BE2C (cell line): ENCODE measurements around the gene EHD1.

Experiments
- DNase-seq: peaks from one replicate; pipeline ENCODE4 v3.0.0-alpha.2; 2020
- H3K27me3 ChIP-seq: fragments of 250-450 bp; sonication (Bioruptor Pico); 2 replicates; pipeline ENCODE4 v1.5.1; 2020; ENCODE audit warnings: mild to moderate bottlenecking
- H3K36me3 ChIP-seq: fragments of 250-450 bp; sonication (Bioruptor Pico); 2 replicates; pipeline ENCODE4 v1.5.1; 2020; ENCODE audit warnings: mild to moderate bottlenecking
- H3K4me1 ChIP-seq: fragments of 250-450 bp; sonication (Bioruptor Pico); 2 replicates; pipeline ENCODE4 v1.5.1; 2020
- H3K4me3 ChIP-seq: 2 replicates; pipeline ENCODE4 v1.5.1; 2011; ENCODE audit warnings: low read depth, low read length
- H3K9me3 ChIP-seq: fragments of 250-450 bp; sonication (Bioruptor Pico); 2 replicates; pipeline ENCODE4 v1.5.1; 2020
- TF ChIP-seq, protein P1 (sequence below): IDR thresholded peaks from 2 replicates; pipeline ENCODE4 v1.5.1; 2012; ENCODE audit warnings: mild to moderate bottlenecking, low read depth, low read length

The EHD1 gene

DNA sequence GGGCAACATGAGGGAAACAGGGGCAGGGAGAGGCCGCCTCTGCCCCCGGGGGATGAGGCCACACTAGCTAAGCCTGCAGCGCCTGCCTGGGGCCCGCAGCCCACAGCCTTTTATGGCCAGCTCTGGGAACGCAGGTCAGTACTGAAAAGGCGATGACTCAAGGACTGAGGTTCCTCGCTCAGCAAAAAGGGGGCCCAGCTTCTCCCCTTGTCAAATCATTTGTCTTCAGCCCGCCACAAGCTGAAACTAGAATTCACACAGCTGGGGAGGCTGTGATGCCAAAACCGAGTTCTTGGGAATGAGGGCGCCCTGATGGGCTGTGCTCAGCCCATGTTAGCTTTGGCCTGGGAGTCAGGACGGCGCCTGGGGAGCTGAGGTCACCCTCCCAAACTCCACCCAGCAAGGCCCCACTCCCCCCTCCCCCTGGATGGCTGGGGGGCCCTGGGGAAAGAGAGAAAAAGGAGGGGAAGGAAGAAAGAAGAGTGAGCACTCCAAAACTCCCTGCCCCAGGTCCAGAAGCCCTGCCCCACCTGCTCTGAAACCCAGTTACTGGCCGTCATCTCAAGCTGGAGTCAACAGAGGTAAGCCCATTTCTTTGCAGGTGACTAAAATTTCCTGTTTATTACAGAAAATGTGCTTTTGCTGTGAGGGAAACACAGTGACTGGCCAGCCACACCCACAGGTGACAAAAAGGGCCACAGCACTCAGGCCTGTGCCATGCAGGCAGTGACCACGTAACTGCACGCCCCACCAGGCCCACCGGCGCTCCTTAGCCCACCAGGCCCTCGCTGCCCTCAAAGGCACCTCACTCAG is 13.7 kb downstream of the EHD1 start:
- no peak overlapping the region for H3K4me3 ChIP-seq
- TF ChIP-seq, protein P1, sequence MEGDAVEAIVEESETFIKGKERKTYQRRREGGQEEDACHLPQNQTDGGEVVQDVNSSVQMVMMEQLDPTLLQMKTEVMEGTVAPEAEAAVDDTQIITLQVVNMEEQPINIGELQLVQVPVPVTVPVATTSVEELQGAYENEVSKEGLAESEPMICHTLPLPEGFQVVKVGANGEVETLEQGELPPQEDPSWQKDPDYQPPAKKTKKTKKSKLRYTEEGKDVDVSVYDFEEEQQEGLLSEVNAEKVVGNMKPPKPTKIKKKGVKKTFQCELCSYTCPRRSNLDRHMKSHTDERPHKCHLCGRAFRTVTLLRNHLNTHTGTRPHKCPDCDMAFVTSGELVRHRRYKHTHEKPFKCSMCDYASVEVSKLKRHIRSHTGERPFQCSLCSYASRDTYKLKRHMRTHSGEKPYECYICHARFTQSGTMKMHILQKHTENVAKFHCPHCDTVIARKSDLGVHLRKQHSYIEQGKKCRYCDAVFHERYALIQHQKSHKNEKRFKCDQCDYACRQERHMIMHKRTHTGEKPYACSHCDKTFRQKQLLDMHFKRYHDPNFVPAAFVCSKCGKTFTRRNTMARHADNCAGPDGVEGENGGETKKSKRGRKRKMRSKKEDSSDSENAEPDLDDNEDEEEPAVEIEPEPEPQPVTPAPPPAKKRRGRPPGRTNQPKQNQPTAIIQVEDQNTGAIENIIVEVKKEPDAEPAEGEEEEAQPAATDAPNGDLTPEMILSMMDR, result no peak
- H3K9me3 ChIP-seq, result no peaks in the 10 kb centered on the region
- no peak for DNase-seq
- no peaks in the 10 kb centered on the region for H3K27me3 ChIP-seq
- H3K36me3 ChIP-seq, result no peaks in the 10 kb centered on the region
- H3K4me1 ChIP-seq, result no peaks in the 10 kb centered on the region; the same call in 1 of the 2 replicates

- H3K27me3 ChIP-seq, result no peaks in the 10 kb centered on the region
- H3K36me3 ChIP-seq, result no peaks in the 10 kb centered on the region
- no peaks in the 10 kb centered on the region for H3K9me3 ChIP-seq
- TF ChIP-seq, protein P1, result no peak
- H3K4me3 ChIP-seq, result no peak overlapping the region
- no peaks in the 10 kb centered on the region for H3K4me1 ChIP-seq
- DNase-seq, result no peak
Measured at GRCh38 chr11:64864135-64864472, 14.3 kb downstream of the EHD1 start.

- TF ChIP-seq, protein P1, result no peak
- Histone ChIP-seq H3K4me3 (no peak overlapping the region), H3K36me3 (no peaks in the 10 kb centered on the region), H3K27me3 (no peaks in the 10 kb centered on the region), H3K9me3 (no peaks in the 10 kb centered on the region), H3K4me1 (no peaks in the 10 kb centered on the region)
- no peak for DNase-seq
Measured at GRCh38 chr11:64863391-64864060, 14.9 kb downstream of the EHD1 start.

GRCh38 chr11:64862987-64863390 is 15.4 kb downstream of the EHD1 start:
- TF ChIP-seq, protein P1, result no peak
- Histone ChIP-seq H3K4me3 (no peak overlapping the region), H3K36me3 (no peaks in the 10 kb centered on the region), H3K9me3 (no peaks in the 10 kb centered on the region), H3K27me3 (no peaks in the 10 kb centered on the region), H3K4me1 (no peaks in the 10 kb centered on the region)
- no peak for DNase-seq

- TF ChIP-seq, protein P1, result no peak
- Histone ChIP-seq H3K4me3 (no peak overlapping the region), H3K9me3 (no peaks in the 10 kb centered on the region), H3K36me3 (no peaks in the 10 kb centered on the region), H3K27me3 (no peaks in the 10 kb centered on the region), H3K4me1 (peaks cover 3% of the 10 kb centered on the region; the same call in 1 of the 2 replicates)
- no peak for DNase-seq
Measured at GRCh38 chr11:64861227-64861975, 17.0 kb downstream of the EHD1 start.
